ENCODE measurements around the gene CCDC172.

DNA sequence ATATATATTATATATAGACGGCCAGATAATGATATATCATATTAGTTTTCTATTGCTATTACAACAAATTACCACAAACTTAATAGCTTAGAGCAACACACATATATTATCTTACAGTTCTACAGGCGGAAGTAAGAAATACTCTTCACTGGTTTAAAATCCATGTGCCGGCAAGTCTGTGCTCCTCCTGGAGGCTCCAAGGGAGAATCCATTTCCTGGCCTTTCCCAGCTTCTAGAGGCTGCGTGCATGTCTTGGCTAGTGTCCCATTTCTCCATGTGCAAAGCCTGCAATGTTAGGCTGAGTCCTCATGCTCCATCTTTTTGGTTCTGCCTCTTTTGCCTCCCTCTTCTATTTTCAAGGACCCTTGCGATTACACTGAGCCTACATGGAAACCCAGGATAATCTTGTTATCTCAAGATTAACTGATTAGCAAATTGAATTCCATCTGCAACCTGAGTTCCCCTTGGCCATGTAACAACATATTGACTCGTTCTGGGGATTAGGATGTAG, 79.5 kb downstream of the CCDC172 start:
- TF ChIP-seq EP300 (IDR thresholded peaks at IDR 0.05) = no peak
- TF ChIP-seq POLR2A (IDR thresholded peaks at IDR 0.05) = no peak
- TF ChIP-seq, protein P1, sequence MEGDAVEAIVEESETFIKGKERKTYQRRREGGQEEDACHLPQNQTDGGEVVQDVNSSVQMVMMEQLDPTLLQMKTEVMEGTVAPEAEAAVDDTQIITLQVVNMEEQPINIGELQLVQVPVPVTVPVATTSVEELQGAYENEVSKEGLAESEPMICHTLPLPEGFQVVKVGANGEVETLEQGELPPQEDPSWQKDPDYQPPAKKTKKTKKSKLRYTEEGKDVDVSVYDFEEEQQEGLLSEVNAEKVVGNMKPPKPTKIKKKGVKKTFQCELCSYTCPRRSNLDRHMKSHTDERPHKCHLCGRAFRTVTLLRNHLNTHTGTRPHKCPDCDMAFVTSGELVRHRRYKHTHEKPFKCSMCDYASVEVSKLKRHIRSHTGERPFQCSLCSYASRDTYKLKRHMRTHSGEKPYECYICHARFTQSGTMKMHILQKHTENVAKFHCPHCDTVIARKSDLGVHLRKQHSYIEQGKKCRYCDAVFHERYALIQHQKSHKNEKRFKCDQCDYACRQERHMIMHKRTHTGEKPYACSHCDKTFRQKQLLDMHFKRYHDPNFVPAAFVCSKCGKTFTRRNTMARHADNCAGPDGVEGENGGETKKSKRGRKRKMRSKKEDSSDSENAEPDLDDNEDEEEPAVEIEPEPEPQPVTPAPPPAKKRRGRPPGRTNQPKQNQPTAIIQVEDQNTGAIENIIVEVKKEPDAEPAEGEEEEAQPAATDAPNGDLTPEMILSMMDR (IDR thresholded peaks at IDR 0.05) = no peak

Measured in tibial nerve (tissue), 4 donors.